Thoracic aorta (tissue), 2 donors: Measurements from ENCODE around the gene EFHC2. TPM values are rescaled to one million over a fixed set of nuclear protein-coding genes. Genes with fewer than 3 reads are reported as not detected.

Experiments
- ATAC-seq: fragments of 150-250 bp; one replicate; pipeline ENCODE4 v1.8.0; 2017; ENCODE audit warnings: low read depth; ENCODE audit not compliant: insufficient number of reproducible peaks, low FRiP score
- DNase-seq: peaks from one replicate; pipeline ENCODE4 v3.0.0-alpha.2; 2020; ENCODE audit warnings: low spot score
- H3K27ac ChIP-seq, 2 donors: fragments of 200-600 bp; sonication (generic); 1 replicate in 1 of 2; 2 replicates in 1 of 2; pipeline ENCODE4 v1.5.1; 2016; ENCODE audit warnings: mild to moderate bottlenecking in 2 of 2, moderate library complexity in 2 of 2
- H3K27me3 ChIP-seq: fragments of 200-600 bp; sonication (generic); replicated peaks from 2 replicates; pipeline ENCODE4 v1.6.0; 2016; ENCODE audit warnings: mild to moderate bottlenecking; ENCODE audit not compliant: insufficient read depth
- H3K36me3 ChIP-seq: fragments of 200-600 bp; sonication (generic); one replicate; pipeline ENCODE4 v1.5.1; 2016
- H3K4me1 ChIP-seq, 2 donors: fragments of 200-600 bp; sonication (generic); 1 replicate in 1 of 2; 2 replicates in 1 of 2; pipeline versions ENCODE4 v1.5.1 to v1.6.0; 2016; ENCODE audit warnings: low read depth in 2 of 2, mild to moderate bottlenecking in 1 of 2; ENCODE audit not compliant: control insufficient read depth in 1 of 2
- H3K4me3 ChIP-seq: fragments of 200-600 bp; sonication (generic); 2 replicates; pipeline ENCODE4 v1.5.1; 2016; ENCODE audit warnings: mild to moderate bottlenecking
- H3K9me3 ChIP-seq: fragments of 200-600 bp; sonication (generic); 2 replicates; pipeline ENCODE4 v1.5.1; 2016
- total RNA-seq, 2 donors: library from RNA; depleted of rRNA; stranded (reverse); fragments of >200 nt; gene quantifications; one replicate each; pipeline versions ENCODE4 v1.1.0 to v1.2.3, GENCODE V29; 2016
- TF ChIP-seq, protein P1 (sequence below): fragments of 200-600 bp; sonication (generic); IDR thresholded peaks from one replicate; pipeline ENCODE4 v1.5.1; 2019; ENCODE audit warnings: antibody characterized with exemption

EFHC2 gene
- total RNA-seq, 2 donors from 2014 or later = 0.28 TPM; not detected in 1

DNA sequence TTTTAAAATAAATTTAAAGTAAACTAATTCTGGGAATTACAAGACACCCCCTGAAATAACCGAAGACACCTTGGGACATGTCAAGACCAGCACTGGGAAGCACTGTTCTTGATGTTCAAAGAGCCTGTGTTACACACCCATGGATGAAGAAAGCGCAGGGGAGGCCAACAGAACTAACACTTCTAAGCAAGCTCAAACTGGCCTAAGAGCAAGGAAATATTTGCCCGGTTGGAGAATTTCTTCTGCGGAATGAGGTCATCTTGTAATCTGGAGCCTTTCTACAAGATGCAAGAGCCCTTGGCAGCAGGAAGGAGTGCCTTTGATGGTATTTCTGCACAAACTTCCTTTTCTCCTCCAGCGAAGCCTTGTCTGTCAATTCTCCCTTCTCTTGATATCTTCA, 9.3 kb upstream of the EFHC2 start:
- Histone ChIP-seq H3K4me1 (no peaks in the 10 kb centered on the region), H3K4me3 (no peak overlapping the region), H3K36me3 (no peaks in the 10 kb centered on the region), H3K9me3 (no peaks in the 10 kb centered on the region), H3K27ac (no peak overlapping the region), H3K27me3 (no peaks in the 10 kb centered on the region)
- DNase-seq = no peak
- TF ChIP-seq, protein P1, sequence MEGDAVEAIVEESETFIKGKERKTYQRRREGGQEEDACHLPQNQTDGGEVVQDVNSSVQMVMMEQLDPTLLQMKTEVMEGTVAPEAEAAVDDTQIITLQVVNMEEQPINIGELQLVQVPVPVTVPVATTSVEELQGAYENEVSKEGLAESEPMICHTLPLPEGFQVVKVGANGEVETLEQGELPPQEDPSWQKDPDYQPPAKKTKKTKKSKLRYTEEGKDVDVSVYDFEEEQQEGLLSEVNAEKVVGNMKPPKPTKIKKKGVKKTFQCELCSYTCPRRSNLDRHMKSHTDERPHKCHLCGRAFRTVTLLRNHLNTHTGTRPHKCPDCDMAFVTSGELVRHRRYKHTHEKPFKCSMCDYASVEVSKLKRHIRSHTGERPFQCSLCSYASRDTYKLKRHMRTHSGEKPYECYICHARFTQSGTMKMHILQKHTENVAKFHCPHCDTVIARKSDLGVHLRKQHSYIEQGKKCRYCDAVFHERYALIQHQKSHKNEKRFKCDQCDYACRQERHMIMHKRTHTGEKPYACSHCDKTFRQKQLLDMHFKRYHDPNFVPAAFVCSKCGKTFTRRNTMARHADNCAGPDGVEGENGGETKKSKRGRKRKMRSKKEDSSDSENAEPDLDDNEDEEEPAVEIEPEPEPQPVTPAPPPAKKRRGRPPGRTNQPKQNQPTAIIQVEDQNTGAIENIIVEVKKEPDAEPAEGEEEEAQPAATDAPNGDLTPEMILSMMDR = no peak
- ATAC-seq = no peak

DNA sequence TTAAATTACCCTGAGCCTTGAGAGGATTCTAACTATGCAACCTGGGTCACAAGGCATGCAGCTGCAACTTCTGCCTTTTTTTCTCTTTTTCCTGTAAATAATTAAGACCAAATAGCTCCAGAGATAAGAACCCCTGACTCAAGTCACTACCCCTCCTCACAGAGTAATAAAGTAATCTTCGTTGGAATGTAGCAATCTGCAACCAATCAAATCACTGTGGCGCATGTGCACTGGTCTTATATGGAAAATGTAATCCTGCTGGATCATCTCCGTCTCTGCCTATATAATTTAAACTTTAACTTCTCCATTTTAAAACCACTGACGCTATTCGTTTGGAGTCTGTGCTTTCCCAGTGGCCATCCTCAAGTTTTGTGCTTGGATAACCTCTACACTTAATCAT, 6.1 kb upstream of the EFHC2 start:
- TF ChIP-seq, protein P1 = no peak
- no peaks in the 10 kb centered on the region for H3K9me3 ChIP-seq
- ATAC-seq (no peak), DNase-seq (no peak)
- H3K4me1 ChIP-seq = no peaks in the 10 kb centered on the region
- H3K36me3 ChIP-seq = no peaks in the 10 kb centered on the region
- H3K27me3 ChIP-seq = no peaks in the 10 kb centered on the region
- H3K4me3 ChIP-seq = no peak overlapping the region
- H3K27ac ChIP-seq = no peak overlapping the region

DNA sequence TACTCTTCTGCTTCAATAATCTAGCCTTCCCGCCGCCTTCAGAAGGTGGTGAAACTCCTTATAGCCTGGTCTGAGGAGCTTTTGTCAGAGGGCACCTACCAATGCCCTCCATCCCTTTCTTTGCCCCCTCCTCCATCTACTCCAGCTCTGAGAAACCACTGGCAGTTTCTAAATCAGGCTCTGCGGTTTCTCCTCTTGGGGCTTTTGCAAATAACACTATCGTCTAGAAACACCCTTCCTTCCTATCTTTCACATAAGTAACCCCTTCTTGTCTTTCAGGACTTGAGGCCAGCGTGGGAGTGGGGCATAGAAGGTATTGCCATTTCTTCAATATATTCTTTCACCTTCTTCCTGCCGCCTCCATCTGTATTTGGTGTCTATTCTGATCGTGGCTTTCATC, 1.2 kb upstream of the EFHC2 start:
- no peaks in the 10 kb centered on the region for H3K9me3 ChIP-seq
- no peak for ATAC-seq
- no peak for DNase-seq
- TF ChIP-seq, protein P1 = no peak
- no peaks in the 10 kb centered on the region for H3K4me1 ChIP-seq
- no peaks in the 10 kb centered on the region for H3K36me3 ChIP-seq
- H3K27ac ChIP-seq = no peak overlapping the region
- no peaks in the 10 kb centered on the region for H3K27me3 ChIP-seq
- peak overlapping the region; percentile 70 for H3K4me3 ChIP-seq

DNA sequence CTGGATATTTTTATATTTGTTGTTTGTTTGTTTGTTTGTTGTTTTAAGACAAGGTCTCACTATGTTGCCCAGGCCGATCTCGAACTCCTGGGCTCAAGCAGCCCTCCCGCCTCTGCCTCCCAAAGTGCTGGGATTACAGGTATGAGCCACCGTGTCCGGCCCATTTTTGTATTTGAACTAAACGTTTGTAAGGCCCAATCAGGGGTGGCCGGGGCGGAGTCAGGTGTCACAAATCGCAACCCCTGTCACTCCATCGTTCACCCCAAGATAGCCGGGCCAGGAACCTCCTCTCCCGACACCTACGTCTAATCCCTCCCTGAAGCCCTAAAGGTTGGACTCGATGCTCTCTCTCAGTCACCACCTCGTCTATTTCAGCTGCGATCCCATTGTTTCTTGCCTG, 722 bp upstream of the EFHC2 start:
- TF ChIP-seq, protein P1 = no peak
- Histone ChIP-seq H3K4me3 (peak overlapping the region; percentile 70), H3K4me1 (no peaks in the 10 kb centered on the region), H3K36me3 (no peaks in the 10 kb centered on the region), H3K9me3 (no peaks in the 10 kb centered on the region), H3K27me3 (no peaks in the 10 kb centered on the region), H3K27ac (no peak overlapping the region)
- ATAC-seq (no peak), DNase-seq (no peak)

DNA sequence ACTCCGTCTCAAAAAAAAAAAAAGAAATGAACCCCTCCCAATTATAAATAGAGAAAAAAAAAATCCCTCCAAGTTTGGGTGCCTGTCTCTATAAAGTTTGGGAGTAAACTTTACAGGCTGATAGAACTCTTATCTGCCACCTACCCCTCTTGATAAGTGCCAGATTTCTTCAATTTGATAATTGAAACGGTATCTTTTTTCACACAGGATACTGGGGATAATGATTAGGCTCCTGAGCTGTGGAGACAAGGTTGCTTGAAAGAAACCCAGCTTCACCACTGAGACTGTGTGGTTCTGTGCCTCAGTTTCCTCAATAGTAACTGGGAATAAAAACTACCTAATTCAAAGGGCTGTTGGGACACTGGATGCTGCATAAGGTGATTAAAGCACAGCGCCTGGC, 606 bp downstream of the EFHC2 start:
- no peaks in the 10 kb centered on the region for H3K9me3 ChIP-seq
- no peaks in the 10 kb centered on the region for H3K27me3 ChIP-seq
- ATAC-seq (no peak), DNase-seq (no peak)
- H3K27ac ChIP-seq = no peak overlapping the region
- no peaks in the 10 kb centered on the region for H3K36me3 ChIP-seq
- H3K4me3 ChIP-seq = peak overlapping the region; percentile 70
- H3K4me1 ChIP-seq = no peaks in the 10 kb centered on the region
- TF ChIP-seq, protein P1 = no peak
